ENCODE results near the gene KAZN.

The KAZN gene

GRCh38 chr1:14598498-14599182 lies at the start of gene KAZN:
Gene KAZN, plus strand, starts transcription at chr1:14598685.
- Histone ChIP-seq H3K9ac (ENCODE audit: low read depth, low read length) (peak within 1 kb of the TSS; percentile 23; the same call in 1 of the 2 replicates), H3K4me1 (ENCODE audit: insufficient read depth, low read length) (peaks cover 45% of the 10 kb centered on the region), H3K27ac (ENCODE audit: low read length) (no peak within 1 kb of the TSS), H3K9me3 (ENCODE audit: insufficient read depth, low read depth, low read length) (no peaks in the 10 kb centered on the region), H3K4me3 (ENCODE audit: low read length) (peak within 1 kb of the TSS; percentile 72), H3K36me3 (ENCODE audit: insufficient read depth, low read depth, low read length) (no peaks in the 10 kb centered on the region), H3K27me3 (ENCODE audit: insufficient read depth, low read length) (peaks cover 46% of the 10 kb centered on the region)

GRCh38 chr1:14549897-14550620 lies 48.4 kb upstream of the KAZN start:
- H3K4me1 ChIP-seq (ENCODE audit: insufficient read depth, low read length), result peaks cover 16% of the 10 kb centered on the region; the same call in 1 of the 2 replicates
- peaks cover 7% of the 10 kb centered on the region; the same call in 1 of the 2 replicates for H3K9me3 ChIP-seq (ENCODE audit: insufficient read depth, low read depth, low read length)
- H3K4me3 ChIP-seq (ENCODE audit: low read length), result no peak overlapping the region
- H3K27me3 ChIP-seq (ENCODE audit: insufficient read depth, low read length), result no peaks in the 10 kb centered on the region
- no peaks in the 10 kb centered on the region for H3K36me3 ChIP-seq (ENCODE audit: insufficient read depth, low read depth, low read length)
- no peak overlapping the region for H3K27ac ChIP-seq (ENCODE audit: low read length)
- no peak overlapping the region for H3K9ac ChIP-seq (ENCODE audit: low read depth, low read length)

- Histone ChIP-seq H3K27me3 (ENCODE audit: insufficient read depth, low read length) (peaks cover 4% of the 10 kb centered on the region; the same call in 1 of the 2 replicates), H3K4me1 (ENCODE audit: insufficient read depth, low read length) (peaks cover 16% of the 10 kb centered on the region; the same call in 1 of the 2 replicates), H3K36me3 (ENCODE audit: insufficient read depth, low read depth, low read length) (no peaks in the 10 kb centered on the region), H3K27ac (ENCODE audit: low read length) (no peak overlapping the region), H3K4me3 (ENCODE audit: low read length) (no peak overlapping the region), H3K9ac (ENCODE audit: low read depth, low read length) (no peak overlapping the region), H3K9me3 (ENCODE audit: insufficient read depth, low read depth, low read length) (no peaks in the 10 kb centered on the region)
These were observed 47.1 kb upstream of the KAZN start for GRCh38 chr1:14551386-14551785.

GRCh38 chr1:14552246-14552965 lies 46.1 kb upstream of the KAZN start:
- peaks cover 16% of the 10 kb centered on the region; the same call in 1 of the 2 replicates for H3K4me1 ChIP-seq (ENCODE audit: insufficient read depth, low read length)
- H3K4me3 ChIP-seq (ENCODE audit: low read length), result no peak overlapping the region
- H3K27me3 ChIP-seq (ENCODE audit: insufficient read depth, low read length), result peaks cover 4% of the 10 kb centered on the region; the same call in 1 of the 2 replicates
- H3K9me3 ChIP-seq (ENCODE audit: insufficient read depth, low read depth, low read length), result no peaks in the 10 kb centered on the region
- H3K9ac ChIP-seq (ENCODE audit: low read depth, low read length), result no peak overlapping the region
- no peaks in the 10 kb centered on the region for H3K36me3 ChIP-seq (ENCODE audit: insufficient read depth, low read depth, low read length)
- H3K27ac ChIP-seq (ENCODE audit: low read length), result no peak overlapping the region

- H3K27ac ChIP-seq (ENCODE audit: low read length), result no peak overlapping the region
- H3K36me3 ChIP-seq (ENCODE audit: insufficient read depth, low read depth, low read length), result no peaks in the 10 kb centered on the region
- H3K27me3 ChIP-seq (ENCODE audit: insufficient read depth, low read length), result peaks cover 4% of the 10 kb centered on the region; the same call in 1 of the 2 replicates
- H3K9me3 ChIP-seq (ENCODE audit: insufficient read depth, low read depth, low read length), result no peaks in the 10 kb centered on the region
- H3K9ac ChIP-seq (ENCODE audit: low read depth, low read length), result no peak overlapping the region
- peaks cover 16% of the 10 kb centered on the region; the same call in 1 of the 2 replicates for H3K4me1 ChIP-seq (ENCODE audit: insufficient read depth, low read length)
- H3K4me3 ChIP-seq (ENCODE audit: low read length), result no peak overlapping the region
These were observed 44.8 kb upstream of the KAZN start for GRCh38 chr1:14553711-14554110.

- H3K9ac ChIP-seq (ENCODE audit: low read depth, low read length), result no peak overlapping the region
- peaks cover 8% of the 10 kb centered on the region; the same call in 1 of the 2 replicates for H3K4me1 ChIP-seq (ENCODE audit: insufficient read depth, low read length)
- H3K27me3 ChIP-seq (ENCODE audit: insufficient read depth, low read length), result peaks cover 4% of the 10 kb centered on the region; the same call in 1 of the 2 replicates
- no peak overlapping the region for H3K4me3 ChIP-seq (ENCODE audit: low read length)
- no peak overlapping the region for H3K27ac ChIP-seq (ENCODE audit: low read length)
- no peaks in the 10 kb centered on the region for H3K9me3 ChIP-seq (ENCODE audit: insufficient read depth, low read depth, low read length)
- H3K36me3 ChIP-seq (ENCODE audit: insufficient read depth, low read depth, low read length), result no peaks in the 10 kb centered on the region
These were observed 43.4 kb upstream of the KAZN start for GRCh38 chr1:14555091-14555490.

GRCh38 chr1:14561014-14561693 lies 37.3 kb upstream of the KAZN start:
- H3K27me3 ChIP-seq (ENCODE audit: insufficient read depth, low read length), result no peaks in the 10 kb centered on the region
- H3K9ac ChIP-seq (ENCODE audit: low read depth, low read length), result no peak overlapping the region
- H3K9me3 ChIP-seq (ENCODE audit: insufficient read depth, low read depth, low read length), result no peaks in the 10 kb centered on the region
- no peaks in the 10 kb centered on the region for H3K4me1 ChIP-seq (ENCODE audit: insufficient read depth, low read length)
- H3K27ac ChIP-seq (ENCODE audit: low read length), result no peak overlapping the region
- no peaks in the 10 kb centered on the region for H3K36me3 ChIP-seq (ENCODE audit: insufficient read depth, low read depth, low read length)
- no peak overlapping the region for H3K4me3 ChIP-seq (ENCODE audit: low read length)

- no peak overlapping the region for H3K4me3 ChIP-seq (ENCODE audit: low read length)
- H3K9ac ChIP-seq (ENCODE audit: low read depth, low read length), result no peak overlapping the region
- H3K27ac ChIP-seq (ENCODE audit: low read length), result no peak overlapping the region
- H3K4me1 ChIP-seq (ENCODE audit: insufficient read depth, low read length), result no peaks in the 10 kb centered on the region
- H3K27me3 ChIP-seq (ENCODE audit: insufficient read depth, low read length), result no peaks in the 10 kb centered on the region
- H3K9me3 ChIP-seq (ENCODE audit: insufficient read depth, low read depth, low read length), result no peaks in the 10 kb centered on the region
- H3K36me3 ChIP-seq (ENCODE audit: insufficient read depth, low read depth, low read length), result no peaks in the 10 kb centered on the region
These were observed 33.4 kb upstream of the KAZN start for GRCh38 chr1:14565090-14565489.

GRCh38 chr1:14567056-14567455 lies 31.4 kb upstream of the KAZN start:
- H3K4me1 ChIP-seq (ENCODE audit: insufficient read depth, low read length), result no peaks in the 10 kb centered on the region
- H3K4me3 ChIP-seq (ENCODE audit: low read length), result no peak overlapping the region
- no peaks in the 10 kb centered on the region for H3K9me3 ChIP-seq (ENCODE audit: insufficient read depth, low read depth, low read length)
- no peaks in the 10 kb centered on the region for H3K36me3 ChIP-seq (ENCODE audit: insufficient read depth, low read depth, low read length)
- no peak overlapping the region for H3K27ac ChIP-seq (ENCODE audit: low read length)
- H3K9ac ChIP-seq (ENCODE audit: low read depth, low read length), result no peak overlapping the region
- H3K27me3 ChIP-seq (ENCODE audit: insufficient read depth, low read length), result no peaks in the 10 kb centered on the region

GRCh38 chr1:14567903-14568302 lies 30.6 kb upstream of the KAZN start:
- Histone ChIP-seq H3K36me3 (ENCODE audit: insufficient read depth, low read depth, low read length) (no peaks in the 10 kb centered on the region), H3K27ac (ENCODE audit: low read length) (no peak overlapping the region), H3K9me3 (ENCODE audit: insufficient read depth, low read depth, low read length) (no peaks in the 10 kb centered on the region), H3K4me3 (ENCODE audit: low read length) (no peak overlapping the region), H3K9ac (ENCODE audit: low read depth, low read length) (no peak overlapping the region), H3K27me3 (ENCODE audit: insufficient read depth, low read length) (no peaks in the 10 kb centered on the region), H3K4me1 (ENCODE audit: insufficient read depth, low read length) (no peaks in the 10 kb centered on the region)

GRCh38 chr1:14568716-14569355 lies 29.6 kb upstream of the KAZN start:
- no peak overlapping the region for H3K27ac ChIP-seq (ENCODE audit: low read length)
- no peaks in the 10 kb centered on the region for H3K4me1 ChIP-seq (ENCODE audit: insufficient read depth, low read length)
- H3K36me3 ChIP-seq (ENCODE audit: insufficient read depth, low read depth, low read length), result no peaks in the 10 kb centered on the region
- H3K9ac ChIP-seq (ENCODE audit: low read depth, low read length), result no peak overlapping the region
- H3K4me3 ChIP-seq (ENCODE audit: low read length), result no peak overlapping the region
- H3K27me3 ChIP-seq (ENCODE audit: insufficient read depth, low read length), result no peaks in the 10 kb centered on the region
- H3K9me3 ChIP-seq (ENCODE audit: insufficient read depth, low read depth, low read length), result no peaks in the 10 kb centered on the region
